HepG2 (cell line): ENCODE results near the gene ZNF593OS. TPM values are rescaled to one million over a fixed set of nuclear protein-coding genes. Genes with fewer than 3 reads are reported as not detected.

Experiments used
- ARID4A ChIP-seq: sonication (generic); formaldehyde crosslinking; IDR thresholded peaks from 2 replicates; pipeline ENCODE4 v1.5.0; 2020; ENCODE audit warnings: mild to moderate bottlenecking, missing genetic modification reagents, borderline replicate concordance
- CC2D1A ChIP-seq: sonication (generic); formaldehyde crosslinking; IDR thresholded peaks from 2 replicates; pipeline ENCODE4 v1.8.1; 2023; ENCODE audit warnings: mild to moderate bottlenecking, missing genetic modification reagents
- CEBPG ChIP-seq: IDR thresholded peaks from 2 replicates; pipeline ENCODE4 v1.6.1; 2016
- HMGXB4 ChIP-seq, 2 experiments: sonication (generic) in 1 of 2; formaldehyde crosslinking in 1 of 2; IDR thresholded peaks; 2 replicates each; pipeline versions ENCODE4 v1.4.0 to v1.6.1; 2018 to 2020; ENCODE audit warnings: missing genetic modification reagents in 2 of 2, borderline replicate concordance in 1 of 2, low read depth in 1 of 2, mild to moderate bottlenecking in 1 of 2, missing biosample characterization in 1 of 2
- HNF4A ChIP-seq: sonication (generic); formaldehyde crosslinking; IDR thresholded peaks from 2 replicates; pipeline ENCODE4 v1.4.0; 2020; ENCODE audit warnings: missing genetic modification reagents
- MAFG ChIP-seq: sonication (generic); formaldehyde crosslinking; IDR thresholded peaks from 2 replicates; pipeline ENCODE4 v1.5.1; 2020; ENCODE audit warnings: mild to moderate bottlenecking, missing genetic modification reagents
- RBFOX2 ChIP-seq: fragments of 200-400 bp; formaldehyde crosslinking; IDR thresholded peaks from 2 replicates; pipeline ENCODE4 v1.6.1; 2017; ENCODE audit warnings: low read depth, mild to moderate bottlenecking, low read length
- SP5 ChIP-seq: IDR thresholded peaks from 2 replicates; pipeline ENCODE4 v1.6.1; 2016; ENCODE audit warnings: low read depth, borderline replicate concordance
- SRY ChIP-seq: sonication (generic); formaldehyde crosslinking; IDR thresholded peaks from 2 replicates; pipeline ENCODE4 v1.8.0; 2022; ENCODE audit warnings: mild to moderate bottlenecking, missing genetic modification reagents
- ZFP41 ChIP-seq: sonication (generic); formaldehyde crosslinking; IDR thresholded peaks from 2 replicates; pipeline ENCODE4 v1.4.0; 2020; ENCODE audit warnings: mild to moderate bottlenecking, missing genetic modification reagents, borderline replicate concordance
- ZFX ChIP-seq: sonication (generic); formaldehyde crosslinking; IDR thresholded peaks from 2 replicates; pipeline ENCODE4 v1.4.0; 2020; ENCODE audit warnings: mild to moderate bottlenecking, low read depth, missing genetic modification reagents, moderate library complexity
- ZNF512B ChIP-seq: sonication (generic); formaldehyde crosslinking; IDR thresholded peaks from 2 replicates; pipeline ENCODE4 v1.5.1; 2020; ENCODE audit warnings: missing genetic modification reagents, mild to moderate bottlenecking, borderline replicate concordance
- ZNF572 ChIP-seq: sonication (generic); formaldehyde crosslinking; IDR thresholded peaks from 2 replicates; pipeline ENCODE4 v1.5.1; 2020; ENCODE audit warnings: mild to moderate bottlenecking, missing genetic modification reagents
- ZNF761 ChIP-seq: sonication (generic); formaldehyde crosslinking; conservative IDR thresholded peaks from 2 replicates; pipeline ENCODE4 v1.4.0; 2020; ENCODE audit warnings: mild to moderate bottlenecking, missing genetic modification reagents
- ZNF770 ChIP-seq: sonication (generic); formaldehyde crosslinking; IDR thresholded peaks from 2 replicates; pipeline ENCODE4 v1.5.0; 2020; ENCODE audit warnings: mild to moderate bottlenecking, missing genetic modification reagents
- polyA plus RNA-seq, 8 experiments: library from polyadenylated mRNA; depleted of rRNA in 3 of 8; stranded (reverse) in 7 of 8; unstranded in 1 of 8; fragments of >200 nt; fragmentation: Illumina TruSeq in 4 of 8; extraction: Trizol in 4 of 8; gene quantifications; 2 replicates each; pipeline versions ENCODE4 v1.2.1 to v1.2.3, GENCODE V29; 2011 to 2016; ENCODE audit warnings: low read depth in 4 of 8, missing spikeins in 1 of 8, mixed read lengths in 1 of 8; ENCODE audit not compliant: insufficient read depth in 1 of 8
- total RNA-seq, 5 experiments: library from RNA; depleted of rRNA; stranded (reverse); fragments of >200 nt; fragmentation: Illumina TruSeq; extraction: Trizol; gene quantifications; 2 replicates each; pipeline ENCODE4 v1.2.3, GENCODE V29; 2016; ENCODE audit warnings: low read depth in 1 of 5

ZNF593OS gene
- total and polyA plus RNA-seq, 2 of the 13 experiments (the other 11 are each of a cell fraction or from before 2014, with no cell fraction given): not detected

GRCh38 chr1:26164036-26164860, 7.4 kb downstream of the ZNF593OS start (continued):
- peak; percentile 10; the same call in 1 of the 2 replicates for TF ChIP-seq ARID4A (CRISPR knock-in tag)
- no peak for TF ChIP-seq RBFOX2
- no peak for TF ChIP-seq ZNF512B (CRISPR knock-in tag)
- TF ChIP-seq ZNF761: peak; percentile 56; the same call in 1 of the 2 replicates
- peak; percentile 58; the same call in 1 of the 2 replicates for TF ChIP-seq SRY (CRISPR knock-in tag)
- TF ChIP-seq HMGXB4 (CRISPR knock-in tag; IDR thresholded peaks at IDR 0.05; ENCODE audit: borderline replicate concordance in 1 of 2, low read depth in 1 of 2): peak in 1 of 2 experiments; percentile 41; a peak in 1 of 4 replicates
- TF ChIP-seq CC2D1A (CRISPR knock-in tag): no peak
- TF ChIP-seq ZNF770 (CRISPR knock-in tag): peak; percentile 69; the same call in 1 of the 2 replicates
- TF ChIP-seq SP5 (CRISPR knock-in tag): no peak
- TF ChIP-seq CEBPG (CRISPR knock-in tag): no peak
- TF ChIP-seq HNF4A (CRISPR knock-in tag): no peak
- TF ChIP-seq ZFP41 (CRISPR knock-in tag): no peak
- no peak for TF ChIP-seq MAFG
- peak; percentile 64 for TF ChIP-seq ZFX
- TF ChIP-seq ZNF572 (CRISPR knock-in tag): no peak
